NB4 (cell line): Measurements from ENCODE around the gene NR3C1.

Experiments used
- CTCF ChIP-seq: IDR thresholded peaks from one replicate; pipeline ENCODE4 v1.5.1; 2012; ENCODE audit warnings: low read depth, low read length
- MAX ChIP-seq: IDR thresholded peaks from 2 replicates; pipeline ENCODE4 v1.6.1; 2011; ENCODE audit warnings: low read depth, low read length
- MYC ChIP-seq: IDR thresholded peaks from 2 replicates; pipeline ENCODE4 v1.6.1; 2011; ENCODE audit warnings: low read depth, low read length
- POLR2A ChIP-seq: IDR thresholded peaks from 2 replicates; pipeline ENCODE4 v1.6.1; 2011; ENCODE audit warnings: mild to moderate bottlenecking; ENCODE audit not compliant: insufficient read length; ENCODE audit errors: extremely low read depth

- TF ChIP-seq POLR2A (no peak), CTCF (no peak), MAX (no peak), MYC (no peak)
These were observed 74.8 kb downstream of the NR3C1 start for GRCh38 chr5:143328589-143329220.
